HL-60/S4 (cell line): Measurements from ENCODE around the gene RTN4RL2.

Experiments used
- in situ Hi-C: fragments of 300-500 bp; cut with MboI; formaldehyde crosslinking; loops from 2 replicates; pipeline ENCODE4 v1.14.3; 2022; ENCODE audit warnings: low sequenced_read_pairs

The RTN4RL2 gene

GRCh38 chr11:57460758-57461749, 726 bp downstream of the RTN4RL2 start:
- in situ Hi-C loops = loop anchor here (25.0 kb wide), 1 partner anchor 326 kb away; no protein-coding TSS in a partner anchor

GRCh38 chr11:57461841-57462489, 1.6 kb downstream of the RTN4RL2 start:
- in situ Hi-C loops = loop anchor here (25.0 kb wide), 1 partner anchor 325 kb away; no protein-coding TSS in a partner anchor

GRCh38 chr11:57462597-57462996, 2.3 kb downstream of the RTN4RL2 start:
- in situ Hi-C loops = loop anchor here (25.0 kb wide), 1 partner anchor 325 kb away; no protein-coding TSS in a partner anchor

- in situ Hi-C loops = loop anchor here (25.0 kb wide), 1 partner anchor 323 kb away; no protein-coding TSS in a partner anchor
Observed at GRCh38 chr11:57463671-57464538, 3.6 kb downstream of the RTN4RL2 start.

- in situ Hi-C loops = loop anchor here (25.0 kb wide), 1 partner anchor 323 kb away; no protein-coding TSS in a partner anchor
Observed at GRCh38 chr11:57464539-57465181, 4.3 kb downstream of the RTN4RL2 start.

GRCh38 chr11:57466680-57467079, 6.4 kb downstream of the RTN4RL2 start:
- in situ Hi-C loops = loop anchor here (25.0 kb wide), 1 partner anchor 321 kb away; no protein-coding TSS in a partner anchor

GRCh38 chr11:57467508-57468157, 7.3 kb downstream of the RTN4RL2 start:
- in situ Hi-C loops = loop anchor here (25.0 kb wide), 1 partner anchor 320 kb away; no protein-coding TSS in a partner anchor

- in situ Hi-C loops = loop anchor here (25.0 kb wide), 1 partner anchor 319 kb away; no protein-coding TSS in a partner anchor
Observed at GRCh38 chr11:57468276-57468675, 7.9 kb downstream of the RTN4RL2 start.

- in situ Hi-C loops = loop anchor here (25.0 kb wide), 1 partner anchor 318 kb away; no protein-coding TSS in a partner anchor
Observed at GRCh38 chr11:57469268-57469667, 8.9 kb downstream of the RTN4RL2 start.

GRCh38 chr11:57471496-57471895, 11.2 kb downstream of the RTN4RL2 start:
- in situ Hi-C loops = loop anchor here (25.0 kb wide), 1 partner anchor 316 kb away; no protein-coding TSS in a partner anchor

- in situ Hi-C loops = loop anchor here (25.0 kb wide), 1 partner anchor 314 kb away; no protein-coding TSS in a partner anchor
Observed at GRCh38 chr11:57473285-57473841, 13.0 kb downstream of the RTN4RL2 start.

- in situ Hi-C loops = loop anchor here (25.0 kb wide), 1 partner anchor 313 kb away; no protein-coding TSS in a partner anchor
Observed at GRCh38 chr11:57474017-57474802, 13.9 kb downstream of the RTN4RL2 start.

GRCh38 chr11:57474803-57475115, 14.4 kb downstream of the RTN4RL2 start:
- in situ Hi-C loops = loop anchor here (25.0 kb wide), 1 partner anchor 313 kb away; no protein-coding TSS in a partner anchor

GRCh38 chr11:57475191-57475590, 14.9 kb downstream of the RTN4RL2 start:
- in situ Hi-C loops = no loop called here

- in situ Hi-C loops = no loop called here
Observed at GRCh38 chr11:57475671-57476046, 15.3 kb downstream of the RTN4RL2 start.

- in situ Hi-C loops = no loop called here
Observed at GRCh38 chr11:57476047-57476756, 15.9 kb downstream of the RTN4RL2 start.

GRCh38 chr11:57476757-57477506, 16.6 kb downstream of the RTN4RL2 start:
- in situ Hi-C loops = no loop called here
